ENCODE data around the gene FGFR3. TPM values are rescaled to one million over a fixed set of nuclear protein-coding genes. Genes with fewer than 3 reads are reported as not detected.

The FGFR3 gene
- total and polyA plus RNA-seq, 9 of the 15 experiments (the other 6 are each of a cell fraction or from before 2014, with no cell fraction given): 1.2 to 60.4 (median 12.7) TPM

GRCh38 chr4:1752284-1753041, 40.6 kb upstream of the FGFR3 start (continued):
- no peak for TF ChIP-seq ZNF41 (CRISPR knock-in tag; conservative IDR thresholded peaks at IDR 0.05)
- TF ChIP-seq STAT6 (CRISPR knock-in tag; IDR thresholded peaks at IDR 0.05): no peak
- 0 out of 2 replicates have a peak, but pooled peaks have one; percentile 34 for TF ChIP-seq CBFB (CRISPR knock-in tag; IDR thresholded peaks at IDR 0.05)
- TF ChIP-seq POLR2AphosphoS2 (IDR thresholded peaks at IDR 0.05; ENCODE audit: low read length): no peak
- TF ChIP-seq ZNF511 (CRISPR knock-in tag; IDR thresholded peaks at IDR 0.05): no peak
- no peak for TF ChIP-seq ZBTB17 (CRISPR knock-in tag; IDR thresholded peaks at IDR 0.05)
- peak; percentile 46; the same call in 1 of the 2 replicates for TF ChIP-seq PHF8 (IDR thresholded peaks at IDR 0.05; ENCODE audit: borderline replicate concordance, low read length)
